ENCODE measurements around the gene TMEM258. TPM values are rescaled to one million over a fixed set of nuclear protein-coding genes. Genes with fewer than 3 reads are reported as not detected.

The TMEM258 gene
- total RNA-seq (139 and 140 TPM in 2 replicates), polyA plus RNA-seq (534 and 632 TPM in 2 replicates), polyA minus RNA-seq (266 and 269 TPM in 2 replicates), Bru-seq, nascent RNA (percentile 73 among the genes with signal in this experiment), BruChase-seq, experiment 1, labeled RNA remaining after a 6-hour chase (percentile 83 among the genes with signal in this experiment), BruChase-seq, experiment 2, labeled RNA remaining after a 2-hour chase (percentile 60 among the genes with signal in this experiment)
- 418 and 490 TPM in 2 replicates for polyA plus RNA-seq (2011; cell fraction: cytosol; rRNA removed)
- polyA plus RNA-seq (2011; cell fraction: nucleus; rRNA removed), result 98.0 and 104 TPM in 2 replicates
- 399 and 519 TPM in 2 replicates for polyA plus RNA-seq (2012)
- polyA minus RNA-seq (2011; cell fraction: cytosol; rRNA and poly(A)+ RNA removed), result 112 TPM
- polyA minus RNA-seq (2011; cell fraction: nucleus; rRNA and poly(A)+ RNA removed), result 47.6 and 56.5 TPM in 2 replicates
- long read RNA-seq, transcript TMEM258-208 (4 exons, 579 nt), result minor isoform, 5 of 946 reads
- long read RNA-seq, transcript TMEM258-204 (4 exons, 575 nt), result major isoform, 861 of 946 reads
- long read RNA-seq, partial matches to known transcripts, result 59 of 946 reads
- long read RNA-seq, other reads (novel, unspliced or antisense), result 12 of 946 reads

DNA sequence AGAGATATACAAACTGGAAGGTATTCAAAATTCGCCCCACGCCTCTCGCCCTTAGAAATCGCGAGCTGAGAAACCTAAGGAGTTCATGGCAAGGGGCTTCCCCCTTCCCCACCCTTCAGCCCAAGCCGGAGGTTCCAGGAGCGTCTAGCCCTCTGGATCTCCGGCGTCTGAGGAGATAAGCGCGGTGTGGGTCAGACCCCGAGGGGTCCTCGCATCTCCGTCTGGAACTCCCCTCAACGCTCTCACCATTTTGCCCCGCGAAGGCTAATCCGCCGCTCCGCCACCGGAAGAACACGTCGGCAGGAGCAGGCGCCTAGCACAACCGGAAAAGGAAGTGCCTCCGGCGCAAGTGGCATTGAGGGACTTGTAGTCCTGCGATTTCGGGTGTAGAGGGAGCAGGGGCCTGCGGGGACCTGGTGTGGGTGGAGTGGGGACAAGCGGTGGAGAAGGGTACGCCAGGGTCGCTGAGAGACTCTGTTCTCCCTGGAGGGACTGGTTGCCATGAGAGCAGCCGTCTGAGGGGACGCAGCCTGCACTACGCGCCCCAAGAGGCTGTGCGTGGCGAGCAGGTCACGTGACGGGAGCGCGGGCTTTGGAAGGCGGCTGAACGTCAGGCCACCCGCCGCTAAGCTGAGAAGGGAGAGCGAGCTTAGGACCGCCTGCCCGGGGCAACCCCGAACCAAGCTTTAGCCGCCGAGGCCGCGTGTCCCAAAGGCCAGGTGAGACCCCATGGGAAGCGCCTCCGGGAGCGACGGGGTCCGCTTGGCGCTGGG is at the start of gene TMEM258, which contains the start of gene FEN1:
TSS of gene TMEM258 (minus strand) at position 290 of the 773 bp plus-strand sequence. CDS start at position 249, 41 bp downstream.
TSS of gene FEN1 (plus strand) at position 602 of the 773 bp plus-strand sequence. CDS start 2,451 bp downstream, outside the sequence.
- Histone ChIP-seq H3K79me2 (ENCODE audit: control insufficient read depth, insufficient read depth, low read length) (peaks cover 51% of the 10 kb centered on the region), H3K4me2 (ENCODE audit: insufficient read depth, low read length) (peak within 1 kb of the TSS; percentile 92), H3K27me3 (ENCODE audit: control insufficient read depth in 2 of 2, insufficient read depth in 2 of 2, low read length in 2 of 2) (no peaks in the 10 kb centered on the region), H3K9ac (replicated peaks; ENCODE audit: extremely low read depth, insufficient read depth, low read length) (peak within 1 kb of the TSS; percentile 100), H2AFZ (ENCODE audit: low read depth, low read length) (peak within 1 kb of the TSS; percentile 76), H3K36me3 (ENCODE audit: control insufficient read depth in 2 of 2, extremely low read depth in 1 of 2, insufficient read depth in 2 of 2, low read length in 2 of 2) (peaks cover 4 to 27% of the 10 kb centered on the region in 2 experiments), H4K20me1 (replicated peaks; ENCODE audit: control insufficient read depth, extremely low read depth, insufficient read depth, low read length) (no peaks in the 10 kb centered on the region), H3K9me3 (replicated peaks; ENCODE audit: control insufficient read depth, insufficient read depth, low read length) (no peaks in the 10 kb centered on the region), H3K4me1 (ENCODE audit: control insufficient read depth, extremely low read depth, insufficient read depth, low read length) (peaks cover 18% of the 10 kb centered on the region), H3K9me1 (replicated peaks; ENCODE audit: control insufficient read depth, extremely low read depth, insufficient read depth, low read length) (no peaks in the 10 kb centered on the region), H3K27ac (ENCODE audit: insufficient read depth, low read depth, low read length) (peak within 1 kb of the TSS; percentile 99), H3K4me3 (replicated peaks in 1 of 3; ENCODE audit: insufficient read depth in 1 of 3, low read depth in 1 of 3, low read length in 3 of 3) (peak within 1 kb of the TSS; percentile 70 to 91 (median 83))
- ChIA-PET POLR2A (interaction anchor here (0.6 to 1.9 kb wide), 4 partner anchors 23 to 315 kb away, joined by 3 to 13 read pairs (median 4); partner anchors contain the start of gene FTH1), CTCF (interaction anchor here (1.6 to 2.6 kb wide), 7 partner anchors 12 to 316 kb away, joined by 3 to 16 read pairs (median 9); no protein-coding TSS in a partner anchor)
- dilution Hi-C loops (cut with MboI; ENCODE audit: extremely low pct_ligation_motif_present, low sequenced_read_pairs) (no loop called here), intact Hi-C loops (cut with micrococcal nuclease) (loop anchor here (1.0 to 5.0 kb wide), 5 partner anchors 24 to 330 kb away; partner anchors contain the start of genes FADS3 and INCENP)
- DNase-seq (ENCODE audit: low read depth, low spot score) (peak; percentile 98), FAIRE-seq (no peak)
- TF ChIP-seq POLR2AphosphoS5 (IDR thresholded peaks at IDR 0.05; ENCODE audit: insufficient read depth, low read depth, low read length) (peak; percentile 88), FOS (IDR thresholded peaks at IDR 0.05; ENCODE audit: borderline replicate concordance, insufficient read depth, low read length) (no peak), MYC (IDR thresholded peaks at IDR 0.05; ENCODE audit: low read depth, low read length) (peak; percentile 15), POLR2A (IDR thresholded peaks at IDR 0.05; ENCODE audit: low read depth, low read length) (peak; percentile 90), EZH2 (IDR thresholded peaks at IDR 0.05; ENCODE audit: borderline replicate concordance, low read depth, low read length, severe bottlenecking) (no peak), JUN (IDR thresholded peaks at IDR 0.05; ENCODE audit: borderline replicate concordance, insufficient read depth, insufficient read length, low read depth) (no peak), GATA2 (IDR thresholded peaks at IDR 0.05; ENCODE audit: insufficient read depth, insufficient read length, low read depth, low read length) (no peak)
- TF ChIP-seq, protein P1, sequence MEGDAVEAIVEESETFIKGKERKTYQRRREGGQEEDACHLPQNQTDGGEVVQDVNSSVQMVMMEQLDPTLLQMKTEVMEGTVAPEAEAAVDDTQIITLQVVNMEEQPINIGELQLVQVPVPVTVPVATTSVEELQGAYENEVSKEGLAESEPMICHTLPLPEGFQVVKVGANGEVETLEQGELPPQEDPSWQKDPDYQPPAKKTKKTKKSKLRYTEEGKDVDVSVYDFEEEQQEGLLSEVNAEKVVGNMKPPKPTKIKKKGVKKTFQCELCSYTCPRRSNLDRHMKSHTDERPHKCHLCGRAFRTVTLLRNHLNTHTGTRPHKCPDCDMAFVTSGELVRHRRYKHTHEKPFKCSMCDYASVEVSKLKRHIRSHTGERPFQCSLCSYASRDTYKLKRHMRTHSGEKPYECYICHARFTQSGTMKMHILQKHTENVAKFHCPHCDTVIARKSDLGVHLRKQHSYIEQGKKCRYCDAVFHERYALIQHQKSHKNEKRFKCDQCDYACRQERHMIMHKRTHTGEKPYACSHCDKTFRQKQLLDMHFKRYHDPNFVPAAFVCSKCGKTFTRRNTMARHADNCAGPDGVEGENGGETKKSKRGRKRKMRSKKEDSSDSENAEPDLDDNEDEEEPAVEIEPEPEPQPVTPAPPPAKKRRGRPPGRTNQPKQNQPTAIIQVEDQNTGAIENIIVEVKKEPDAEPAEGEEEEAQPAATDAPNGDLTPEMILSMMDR (IDR thresholded peaks at IDR 0.05; ENCODE audit: extremely low read depth in 1 of 2, insufficient read depth in 1 of 2, low read depth in 1 of 2, low read length in 2 of 2), result peak in 1 of 2 donors; percentile 3
- TF ChIP-seq, protein P2, sequence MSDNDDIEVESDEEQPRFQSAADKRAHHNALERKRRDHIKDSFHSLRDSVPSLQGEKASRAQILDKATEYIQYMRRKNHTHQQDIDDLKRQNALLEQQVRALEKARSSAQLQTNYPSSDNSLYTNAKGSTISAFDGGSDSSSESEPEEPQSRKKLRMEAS (IDR thresholded peaks at IDR 0.05; ENCODE audit: insufficient read depth, insufficient read length), result peak; percentile 86
- no TSS peak for BruUV-seq (replicated peaks)
